Measurements from ENCODE around the gene PCDH7.

DNA sequence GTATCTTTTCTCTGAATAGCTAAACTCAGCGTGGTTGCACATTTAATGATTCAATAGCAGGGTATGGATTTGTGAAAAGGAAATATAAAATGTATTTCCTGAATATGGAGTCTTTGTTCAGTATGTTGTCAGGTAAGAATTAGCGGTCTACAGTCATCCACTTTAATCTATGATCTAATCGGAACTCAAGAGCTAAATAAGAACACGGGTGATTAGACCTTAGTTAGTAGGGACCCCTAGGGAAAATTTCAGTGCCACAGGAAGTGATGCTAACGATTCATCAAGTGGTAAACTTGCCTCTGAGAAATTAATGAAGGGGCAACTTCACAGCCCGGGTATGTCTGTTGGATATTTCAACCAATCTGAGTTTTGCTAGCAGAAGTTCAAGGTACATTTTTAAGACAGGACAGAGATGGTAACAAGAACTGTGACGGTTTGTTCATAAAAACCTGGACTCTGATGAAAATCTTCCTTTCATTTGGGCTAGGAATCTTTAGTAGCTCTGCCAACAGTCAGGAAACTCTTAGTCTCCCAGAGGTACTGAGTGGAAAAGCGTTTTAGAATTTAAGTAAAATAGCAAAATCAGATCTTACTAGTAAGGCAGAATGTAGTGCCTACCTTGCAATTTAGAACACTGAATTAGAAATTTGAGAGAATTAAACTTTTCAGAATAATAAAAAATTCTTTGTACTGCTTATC lies 47.1 kb downstream of the PCDH7 start:
- TF ChIP-seq, protein P1, sequence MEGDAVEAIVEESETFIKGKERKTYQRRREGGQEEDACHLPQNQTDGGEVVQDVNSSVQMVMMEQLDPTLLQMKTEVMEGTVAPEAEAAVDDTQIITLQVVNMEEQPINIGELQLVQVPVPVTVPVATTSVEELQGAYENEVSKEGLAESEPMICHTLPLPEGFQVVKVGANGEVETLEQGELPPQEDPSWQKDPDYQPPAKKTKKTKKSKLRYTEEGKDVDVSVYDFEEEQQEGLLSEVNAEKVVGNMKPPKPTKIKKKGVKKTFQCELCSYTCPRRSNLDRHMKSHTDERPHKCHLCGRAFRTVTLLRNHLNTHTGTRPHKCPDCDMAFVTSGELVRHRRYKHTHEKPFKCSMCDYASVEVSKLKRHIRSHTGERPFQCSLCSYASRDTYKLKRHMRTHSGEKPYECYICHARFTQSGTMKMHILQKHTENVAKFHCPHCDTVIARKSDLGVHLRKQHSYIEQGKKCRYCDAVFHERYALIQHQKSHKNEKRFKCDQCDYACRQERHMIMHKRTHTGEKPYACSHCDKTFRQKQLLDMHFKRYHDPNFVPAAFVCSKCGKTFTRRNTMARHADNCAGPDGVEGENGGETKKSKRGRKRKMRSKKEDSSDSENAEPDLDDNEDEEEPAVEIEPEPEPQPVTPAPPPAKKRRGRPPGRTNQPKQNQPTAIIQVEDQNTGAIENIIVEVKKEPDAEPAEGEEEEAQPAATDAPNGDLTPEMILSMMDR (IDR thresholded peaks at IDR 0.05), result no peak
- TF ChIP-seq POLR2A (IDR thresholded peaks at IDR 0.05), result no peak
